ENCODE measurements around the gene RNF223. TPM values are rescaled to one million over a fixed set of nuclear protein-coding genes. Genes with fewer than 3 reads are reported as not detected.

Gene RNF223
- polyA plus RNA-seq, 1 experiment = not detected

GRCh38 chr1:1045129-1045528 is 29.0 kb downstream of the RNF223 start:
- no peak for TF ChIP-seq CTCF (IDR thresholded peaks at IDR 0.05; ENCODE audit: insufficient read depth, low read depth, low read length)
- CTCF ChIA-PET = interaction anchor here (0.9 to 2.8 kb wide), 2 partner anchors 14 to 77 kb away, joined by 3 to 9 read pairs; no protein-coding TSS in a partner anchor
- H3K4me3 ChIP-seq (ENCODE audit: low read depth, low read length) = no peak overlapping the region
- H3K36me3 ChIP-seq (ENCODE audit: control insufficient read depth, insufficient read depth, low read length) = peaks cover 36% of the 10 kb centered on the region
- POLR2A ChIA-PET = no interaction called here
- no peak for DNase-seq (ENCODE audit: low read depth)
- no peaks in the 10 kb centered on the region for H3K27me3 ChIP-seq (ENCODE audit: control insufficient read depth, insufficient read depth, low read length)

- POLR2A ChIA-PET = no interaction called here
- DNase-seq (ENCODE audit: low read depth) = no peak
- TF ChIP-seq CTCF (IDR thresholded peaks at IDR 0.05; ENCODE audit: insufficient read depth, low read depth, low read length) = no peak
- CTCF ChIA-PET = interaction anchor here (0.9 to 2.8 kb wide), 2 partner anchors 14 to 78 kb away, joined by 3 to 9 read pairs; no protein-coding TSS in a partner anchor
- Histone ChIP-seq H3K4me3 (ENCODE audit: low read depth, low read length) (no peak overlapping the region), H3K27me3 (ENCODE audit: control insufficient read depth, insufficient read depth, low read length) (no peaks in the 10 kb centered on the region), H3K36me3 (ENCODE audit: control insufficient read depth, insufficient read depth, low read length) (peaks cover 35% of the 10 kb centered on the region)
Observed at GRCh38 chr1:1044455-1045078, 29.5 kb downstream of the RNF223 start.

- no peaks in the 10 kb centered on the region for H3K27me3 ChIP-seq (ENCODE audit: control insufficient read depth, insufficient read depth, low read length)
- CTCF ChIA-PET = interaction anchor here (2.8 kb wide), 1 partner anchor 15 kb away, joined by 9 read pairs; no protein-coding TSS in a partner anchor
- POLR2A ChIA-PET = no interaction called here
- no peak overlapping the region for H3K4me3 ChIP-seq (ENCODE audit: low read depth, low read length)
- TF ChIP-seq CTCF (IDR thresholded peaks at IDR 0.05; ENCODE audit: insufficient read depth, low read depth, low read length) = no peak
- no peak for DNase-seq (ENCODE audit: low read depth)
- H3K36me3 ChIP-seq (ENCODE audit: control insufficient read depth, insufficient read depth, low read length) = peaks cover 35% of the 10 kb centered on the region
Observed at GRCh38 chr1:1043921-1044320, 30.2 kb downstream of the RNF223 start.

GRCh38 chr1:1043411-1043810 is 30.7 kb downstream of the RNF223 start:
- POLR2A ChIA-PET = no interaction called here
- CTCF ChIA-PET = no interaction called here

GRCh38 chr1:1042835-1043234 is 31.3 kb downstream of the RNF223 start:
- H3K36me3 ChIP-seq (ENCODE audit: control insufficient read depth, insufficient read depth, low read length) = peaks cover 35% of the 10 kb centered on the region
- no peak overlapping the region for H3K4me3 ChIP-seq (ENCODE audit: low read depth, low read length)
- no peaks in the 10 kb centered on the region for H3K27me3 ChIP-seq (ENCODE audit: control insufficient read depth, insufficient read depth, low read length)
- no peak for TF ChIP-seq CTCF (IDR thresholded peaks at IDR 0.05; ENCODE audit: insufficient read depth, low read depth, low read length)
- CTCF ChIA-PET = no interaction called here
- POLR2A ChIA-PET = no interaction called here
- DNase-seq (ENCODE audit: low read depth) = no peak

More at GRCh38 chr1:1043411-1043810, 30.7 kb downstream of the RNF223 start:
- Histone ChIP-seq H3K36me3 (ENCODE audit: control insufficient read depth, insufficient read depth, low read length) (peaks cover 35% of the 10 kb centered on the region), H3K4me3 (ENCODE audit: low read depth, low read length) (no peak overlapping the region), H3K27me3 (ENCODE audit: control insufficient read depth, insufficient read depth, low read length) (no peaks in the 10 kb centered on the region)
- TF ChIP-seq CTCF (IDR thresholded peaks at IDR 0.05; ENCODE audit: insufficient read depth, low read depth, low read length) = no peak
- DNase-seq (ENCODE audit: low read depth) = no peak
